Suprapubic skin (tissue), 3 donors: Measurements from ENCODE around the gene JAML.

Experiments
- POLR2A ChIP-seq, 2 donors: fragments of 450-650 bp; IDR thresholded peaks; one replicate each; pipeline ENCODE4 v1.6.1; 2017; ENCODE audit warnings: antibody characterized with exemption in 2 of 2, mild to moderate bottlenecking in 2 of 2, moderate library complexity in 2 of 2
- TF ChIP-seq, protein P1 (sequence below), 2 donors: fragments of 200-600 bp in 1 of 2; fragments of 450-650 bp in 1 of 2; sonication (generic) in 1 of 2; IDR thresholded peaks; one replicate each; pipeline ENCODE4 v1.5.1; 2016 to 2019; ENCODE audit warnings: antibody characterized with exemption in 2 of 2, mild to moderate bottlenecking in 1 of 2, moderate library complexity in 1 of 2

DNA sequence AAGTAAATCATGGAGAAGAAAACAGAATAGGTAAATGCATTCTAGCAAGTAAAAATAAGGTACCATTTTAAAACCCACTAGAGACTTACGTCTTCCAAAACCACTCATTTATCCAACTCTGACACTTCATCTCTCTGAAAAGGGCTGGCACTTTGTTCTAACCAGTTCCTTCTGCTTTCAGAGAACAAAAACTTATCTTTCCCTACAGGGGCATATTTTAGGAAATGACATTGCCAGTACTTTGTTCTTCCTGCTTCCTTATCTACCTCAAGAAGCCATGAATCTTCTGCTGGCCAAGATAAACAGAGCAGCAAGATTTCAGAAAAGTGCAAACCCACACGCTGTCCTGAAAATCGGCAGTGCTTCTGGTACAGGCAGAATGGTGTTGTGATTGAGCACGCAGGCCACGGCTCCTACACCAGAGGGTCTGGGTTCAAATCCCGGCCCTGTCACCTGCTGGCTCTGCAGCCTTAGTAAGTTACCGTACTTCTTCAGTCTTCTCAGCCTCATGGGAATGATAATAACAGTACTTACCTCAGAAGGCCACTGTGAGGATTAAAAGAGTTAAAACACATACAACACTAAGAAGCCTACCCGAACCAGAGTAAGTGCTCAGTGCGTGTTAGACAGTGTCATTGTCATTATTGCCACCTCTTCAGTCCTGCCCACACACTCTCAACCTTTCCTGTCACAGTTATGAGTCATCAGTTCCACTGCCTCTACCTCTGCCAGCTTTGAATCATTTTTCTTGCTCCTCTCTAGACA, 16.4 kb upstream of the JAML start:
- TF ChIP-seq, protein P1, sequence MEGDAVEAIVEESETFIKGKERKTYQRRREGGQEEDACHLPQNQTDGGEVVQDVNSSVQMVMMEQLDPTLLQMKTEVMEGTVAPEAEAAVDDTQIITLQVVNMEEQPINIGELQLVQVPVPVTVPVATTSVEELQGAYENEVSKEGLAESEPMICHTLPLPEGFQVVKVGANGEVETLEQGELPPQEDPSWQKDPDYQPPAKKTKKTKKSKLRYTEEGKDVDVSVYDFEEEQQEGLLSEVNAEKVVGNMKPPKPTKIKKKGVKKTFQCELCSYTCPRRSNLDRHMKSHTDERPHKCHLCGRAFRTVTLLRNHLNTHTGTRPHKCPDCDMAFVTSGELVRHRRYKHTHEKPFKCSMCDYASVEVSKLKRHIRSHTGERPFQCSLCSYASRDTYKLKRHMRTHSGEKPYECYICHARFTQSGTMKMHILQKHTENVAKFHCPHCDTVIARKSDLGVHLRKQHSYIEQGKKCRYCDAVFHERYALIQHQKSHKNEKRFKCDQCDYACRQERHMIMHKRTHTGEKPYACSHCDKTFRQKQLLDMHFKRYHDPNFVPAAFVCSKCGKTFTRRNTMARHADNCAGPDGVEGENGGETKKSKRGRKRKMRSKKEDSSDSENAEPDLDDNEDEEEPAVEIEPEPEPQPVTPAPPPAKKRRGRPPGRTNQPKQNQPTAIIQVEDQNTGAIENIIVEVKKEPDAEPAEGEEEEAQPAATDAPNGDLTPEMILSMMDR (IDR thresholded peaks at IDR 0.05) = no peak
- no peak for TF ChIP-seq POLR2A (IDR thresholded peaks at IDR 0.05)
